IMR-90 (cell line): ENCODE data around the gene CDKL5. TPM values are rescaled to one million over a fixed set of nuclear protein-coding genes. Genes with fewer than 3 reads are reported as not detected.

Source experiments
- ATAC-seq: fragments of 200-7000 bp; cut with Tn5 transposase; 2 replicates; pipeline ENCODE4 v1.9.1; 2020; ENCODE audit warnings: low read depth, mild to moderate bottlenecking, moderate library complexity
- BruUV-seq: library from RNA; stranded (reverse); fragments of 400-500 nt; replicated peaks from 2 replicates; lab custom pipeline; 2021; lab: Mats Ljungman, UMichigan
- CTCF ChIA-PET: fragments of 300-600 bp; formaldehyde crosslinking; extraction: SDS; loops from one replicate; lab custom pipeline; 2021; ENCODE audit warnings: antibody characterized with exemption; lab: Yijun Ruan, JAX
- POLR2A ChIA-PET: fragments of 300-600 bp; sonication (Branson Sonifier 250); formaldehyde crosslinking; loops from one replicate; lab custom pipeline; 2022; ENCODE audit warnings: antibody characterized with exemption; ENCODE audit not compliant: unreplicated experiment; lab: Charles Lee
- DNase-seq: peaks from one replicate; pipeline ENCODE4 v3.0.0; 2013
- H2AFZ ChIP-seq: replicated peaks from 2 replicates; pipeline ENCODE3; 2013; ENCODE audit warnings: low read length, mild to moderate bottlenecking; ENCODE audit not compliant: poor library complexity
- H2AK5ac ChIP-seq: 2 replicates; pipeline ENCODE4 v1.6.1; 2013; ENCODE audit warnings: low read depth, low read length, inconsistent platforms
- H2AK9ac ChIP-seq: replicated peaks from 2 replicates; pipeline ENCODE3; 2013; ENCODE audit warnings: mild to moderate bottlenecking, low read depth, low read length, moderate library complexity; ENCODE audit not compliant: poor library complexity
- H2BK120ac ChIP-seq: 2 replicates; pipeline ENCODE4 v1.6.1; 2013; ENCODE audit warnings: low read depth, low read length, inconsistent platforms
- H2BK15ac ChIP-seq: 3 replicates; pipeline ENCODE4 v1.6.1; 2013; ENCODE audit warnings: low read depth, low read length, inconsistent platforms
- H2BK20ac ChIP-seq: 2 replicates; pipeline ENCODE4 v1.6.1; 2013; ENCODE audit warnings: low read depth, mild to moderate bottlenecking, inconsistent platforms, low read length, moderate library complexity
- H2BK5ac ChIP-seq: 2 replicates; pipeline ENCODE4 v1.6.1; 2013; ENCODE audit warnings: mild to moderate bottlenecking, low read depth, low read length, inconsistent platforms; ENCODE audit not compliant: poor library complexity, severe bottlenecking
- H3K14ac ChIP-seq: replicated peaks from 2 replicates; pipeline ENCODE4 v1.6.1; 2013; ENCODE audit warnings: low read depth, low read length, inconsistent platforms
- H3K18ac ChIP-seq: 2 replicates; pipeline ENCODE4 v1.6.1; 2013; ENCODE audit warnings: low read depth, low read length, control low read depth
- H3K23ac ChIP-seq: 2 replicates; pipeline ENCODE4 v1.6.1; 2013; ENCODE audit warnings: low read depth, low read length, inconsistent platforms
- H3K27ac ChIP-seq: 2 replicates; pipeline ENCODE4 v1.5.1; 2013; ENCODE audit warnings: mild to moderate bottlenecking, control low read depth, low read length; ENCODE audit not compliant: insufficient read depth
- H3K27me3 ChIP-seq: 2 replicates; pipeline ENCODE4 v1.6.1; 2013; ENCODE audit warnings: low read length; ENCODE audit not compliant: control insufficient read depth, insufficient read depth
- H3K36me3 ChIP-seq: 2 replicates; pipeline ENCODE4 v1.6.1; 2013; ENCODE audit warnings: low read length, mixed read lengths; ENCODE audit not compliant: control insufficient read depth, insufficient read depth
- H3K4ac ChIP-seq: 2 replicates; pipeline ENCODE4 v1.6.1; 2013; ENCODE audit warnings: low read depth, low read length, inconsistent platforms
- H3K4me1 ChIP-seq: 2 replicates; pipeline ENCODE4 v1.6.1; 2013; ENCODE audit warnings: low read length, mixed read lengths; ENCODE audit not compliant: control insufficient read depth, insufficient read depth
- H3K4me2 ChIP-seq: 2 replicates; pipeline ENCODE4 v1.6.1; 2013; ENCODE audit warnings: low read depth, mild to moderate bottlenecking, control low read depth, low read length, moderate library complexity
- H3K4me3 ChIP-seq: 2 replicates; pipeline ENCODE4 v1.5.1; 2013; ENCODE audit warnings: low read depth, mild to moderate bottlenecking, control low read depth, low read length, moderate library complexity; ENCODE audit not compliant: insufficient read depth
- H3K56ac ChIP-seq: 2 replicates; pipeline ENCODE4 v1.6.1; 2013; ENCODE audit warnings: low read length, inconsistent platforms; ENCODE audit not compliant: insufficient read depth; ENCODE audit errors: extremely low read depth
- H3K79me1 ChIP-seq, 2 experiments: 2 replicates each; pipeline ENCODE4 v1.6.1; 2013; ENCODE audit warnings: low read length in 2 of 2, inconsistent platforms in 1 of 2, low read depth in 1 of 2
- H3K9ac ChIP-seq: 2 replicates; pipeline ENCODE4 v1.6.1; 2013; ENCODE audit warnings: low read depth, low read length, control low read depth
- H3K9me1 ChIP-seq: 2 replicates; pipeline ENCODE4 v1.6.1; 2013; ENCODE audit warnings: low read length, inconsistent platforms; ENCODE audit not compliant: insufficient read depth
- H3K9me3 ChIP-seq: 2 replicates; pipeline ENCODE4 v1.6.1; 2013; ENCODE audit warnings: low read length; ENCODE audit not compliant: control insufficient read depth, insufficient read depth
- H4K20me1 ChIP-seq: 2 replicates; pipeline ENCODE4 v1.6.1; 2013; ENCODE audit warnings: low read length, inconsistent platforms; ENCODE audit not compliant: insufficient read depth
- H4K5ac ChIP-seq: 2 replicates; pipeline ENCODE4 v1.6.1; 2013; ENCODE audit warnings: mild to moderate bottlenecking, low read depth, low read length, control low read depth
- H4K8ac ChIP-seq, 2 experiments: 2 replicates each; pipeline ENCODE4 v1.6.1; 2013; ENCODE audit warnings: low read depth in 2 of 2, low read length in 2 of 2, control low read depth in 1 of 2, inconsistent platforms in 1 of 2
- H4K91ac ChIP-seq: 2 replicates; pipeline ENCODE4 v1.6.1; 2013; ENCODE audit warnings: low read depth, low read length, inconsistent platforms; ENCODE audit not compliant: insufficient read depth
- CHD1 ChIP-seq: IDR thresholded peaks from 2 replicates; pipeline ENCODE4 v1.6.1; 2012; ENCODE audit warnings: low read depth, low read length, improper control_type of control experiment
- ELK1 ChIP-seq: fragments of 150-350 bp; IDR thresholded peaks from 2 replicates; pipeline ENCODE4 v1.6.1; 2016; ENCODE audit warnings: low read depth, mild to moderate bottlenecking, low read length, moderate library complexity, borderline replicate concordance
- MXI1 ChIP-seq: IDR thresholded peaks from 2 replicates; pipeline ENCODE4 v1.6.1; 2012; ENCODE audit warnings: low read depth, mild to moderate bottlenecking, low read length, moderate library complexity, borderline replicate concordance
- POLR2A ChIP-seq: IDR thresholded peaks from 2 replicates; pipeline ENCODE4 v1.6.1; 2012; ENCODE audit warnings: mild to moderate bottlenecking, low read depth, low read length
- WGBS, 2 experiments: methylation state at CpG; one replicate each; pipeline versions ENCODE4 v1.1.5 to v1.1.7; 2013; ENCODE audit warnings: missing lambda C conversion rate in 2 of 2; ENCODE audit not compliant: insufficient read length in 1 of 2; ENCODE audit errors: extremely low coverage in 2 of 2; 5-methylcytosine and 5-hydroxymethylcytosine counted together
- dilution Hi-C: fragments of 300-500 bp; cut with HindIII; formaldehyde crosslinking; loops from one replicate; pipeline ENCODE4 v1.14.3; 2018; ENCODE audit warnings: low sequenced_read_pairs; ENCODE audit not compliant: unreplicated experiment
- in situ Hi-C: fragments of 300-500 bp; cut with MboI; formaldehyde crosslinking; loops from 3 replicates; pipeline ENCODE4 v1.14.3; 2019; ENCODE audit warnings: low sequenced_read_pairs, inconsistent platforms, mixed read lengths
- intact Hi-C: fragments of 100-400 bp; cut with micrococcal nuclease; formaldehyde crosslinking; loops from 2 replicates; pipeline ENCODE4 v1.10.0; 2022
- polyA plus RNA-seq, 3 experiments: library from polyadenylated mRNA; depleted of rRNA; stranded (reverse); fragments of >200 nt; gene quantifications; 2 replicates each; pipeline ENCODE4 v1.2.3, GENCODE V29; 2012; ENCODE audit warnings: low replicate concordance in 1 of 3
- total RNA-seq: library from RNA; depleted of rRNA; stranded (reverse); fragments of >200 nt; gene quantifications from 2 replicates; pipeline ENCODE4 v1.2.3, GENCODE V29; 2012

Gene CDKL5
- total and polyA plus RNA-seq, 2 of the 4 experiments (the other 2 are of a cell fraction), result 3.5 to 9.7 TPM

- H4K8ac ChIP-seq, result no peak overlapping the region
- H3K4me1 ChIP-seq, result peaks cover 3% of the 10 kb centered on the region; the same call in 1 of the 2 replicates
- WGBS, 2 experiments, result 78% methylated on average over 3 of the region's 6 CpGs; no CpG with 5 or more reads in 1 of the 2 experiments
- DNase-seq (no peak), ATAC-seq (no peak)
- H4K20me1 ChIP-seq, result no peaks in the 10 kb centered on the region
- no peak overlapping the region for H2BK20ac ChIP-seq
- no peak overlapping the region for H3K4me3 ChIP-seq
- dilution Hi-C loops (no loop called here), in situ Hi-C loops (no loop called here), intact Hi-C loops (no loop called here)
- no peak overlapping the region for H3K23ac ChIP-seq
- no peaks in the 10 kb centered on the region for H3K36me3 ChIP-seq
- no TSS peak for BruUV-seq
- H2BK120ac ChIP-seq, result no peak overlapping the region
- H3K56ac ChIP-seq, result no peak overlapping the region
- no peak overlapping the region for H3K18ac ChIP-seq
- H3K4me2 ChIP-seq, result no peak overlapping the region
- no peak overlapping the region for H3K9ac ChIP-seq
- H2AFZ ChIP-seq, result no peak overlapping the region
- ChIA-PET CTCF (no interaction called here), POLR2A (no interaction called here)
- no peak overlapping the region for H3K4ac ChIP-seq
- no peaks in the 10 kb centered on the region for H3K27me3 ChIP-seq
- H2BK5ac ChIP-seq, result no peak overlapping the region
- no peaks in the 10 kb centered on the region for H3K9me1 ChIP-seq
- H3K27ac ChIP-seq, result no peak overlapping the region
- H4K5ac ChIP-seq, result no peak overlapping the region
- no peak overlapping the region for H2AK9ac ChIP-seq
- peaks cover 3% of the 10 kb centered on the region; the same call in 1 of the 2 replicates for H3K9me3 ChIP-seq
- H2BK15ac ChIP-seq, result no peak overlapping the region
- no peak for TF ChIP-seq ELK1
- TF ChIP-seq MXI1, result no peak
- no peak for TF ChIP-seq CHD1
- no peak for TF ChIP-seq POLR2A
- H2AK5ac ChIP-seq, result no peak overlapping the region
- H4K91ac ChIP-seq, result no peak overlapping the region
- H3K14ac ChIP-seq, result no peak overlapping the region
- H3K79me1 ChIP-seq, result no peaks in the 10 kb centered on the region
Observed at GRCh38 chrX:18650662-18651061, 225.3 kb downstream of the CDKL5 start.
